ENCODE results near the gene UBALD1.

DNA sequence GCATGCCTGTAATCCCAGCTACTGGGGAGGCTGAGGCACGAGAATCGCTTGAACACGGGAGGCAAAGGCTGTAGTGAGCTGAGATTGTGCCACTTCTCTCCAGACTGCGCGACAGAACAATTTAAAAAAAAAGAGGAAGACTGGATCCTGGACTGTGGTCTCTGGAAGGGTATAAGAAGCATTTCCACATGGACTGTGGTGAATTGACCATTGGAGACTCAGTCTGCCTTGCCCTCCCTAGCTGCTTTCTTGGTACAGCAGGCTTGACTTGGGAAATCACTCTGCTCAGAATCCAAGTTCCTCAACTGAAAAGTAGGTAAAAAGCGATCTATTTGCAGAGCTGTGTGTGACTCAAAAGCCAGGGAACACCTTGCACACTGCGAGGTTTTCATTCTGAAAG is 8.9 kb upstream of the UBALD1 start:
- TF ChIP-seq POLR2A (IDR thresholded peaks at IDR 0.05) (no peak), EP300 (IDR thresholded peaks at IDR 0.05) (no peak)
